Upper lobe of left lung (tissue), 4 donors: ENCODE results near the gene MAG.
"Not testable (repeated sequence)": the region's sequence is repeated elsewhere in the genome, so short reads cannot be mapped to it uniquely, and the experiment has no call there.

Experiments used
- EP300 ChIP-seq, 4 donors: sonication (generic); formaldehyde crosslinking; IDR thresholded peaks; one replicate each; pipeline ENCODE4 v1.5.1; 2017; ENCODE audit warnings: antibody characterized with exemption in 4 of 4, control low read depth in 2 of 4
- POLR2A ChIP-seq, 4 donors: fragments of 450-650 bp; IDR thresholded peaks; one replicate each; pipeline ENCODE4 v1.5.1; 2016 to 2017; ENCODE audit warnings: antibody characterized with exemption in 4 of 4, mild to moderate bottlenecking in 2 of 4
- TF ChIP-seq, protein P1 (sequence below), 6 experiments: fragments of 450-650 bp in 4 of 6; fragments of 200-600 bp in 2 of 6; sonication (generic) in 2 of 6; IDR thresholded peaks; one replicate each; pipeline ENCODE4 v1.5.1; 2016 to 2019; ENCODE audit warnings: antibody characterized with exemption in 6 of 6

DNA sequence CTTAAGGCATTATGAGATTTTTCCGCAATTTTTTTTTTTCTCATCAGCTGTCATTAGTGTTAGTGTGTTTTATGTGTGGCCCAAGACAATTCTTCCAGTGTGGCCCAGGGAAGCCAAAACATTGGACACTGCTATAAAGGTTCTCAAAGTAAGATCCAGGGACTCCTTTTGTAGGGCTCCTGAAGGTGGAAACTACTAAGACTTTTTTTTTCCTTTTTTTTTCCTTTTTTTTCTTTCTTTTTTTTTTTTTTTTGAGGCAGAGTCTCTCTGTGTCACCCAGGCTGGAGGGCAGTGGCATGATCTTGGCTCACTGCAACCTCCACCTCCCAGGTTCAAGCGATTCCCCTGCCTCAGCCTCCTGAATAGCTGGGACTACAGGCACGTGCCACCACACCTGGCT lies 6.5 kb upstream of the MAG start:
- not testable (repeated sequence) for TF ChIP-seq POLR2A, EP300 (IDR thresholded peaks at IDR 0.05)
- TF ChIP-seq, protein P1, sequence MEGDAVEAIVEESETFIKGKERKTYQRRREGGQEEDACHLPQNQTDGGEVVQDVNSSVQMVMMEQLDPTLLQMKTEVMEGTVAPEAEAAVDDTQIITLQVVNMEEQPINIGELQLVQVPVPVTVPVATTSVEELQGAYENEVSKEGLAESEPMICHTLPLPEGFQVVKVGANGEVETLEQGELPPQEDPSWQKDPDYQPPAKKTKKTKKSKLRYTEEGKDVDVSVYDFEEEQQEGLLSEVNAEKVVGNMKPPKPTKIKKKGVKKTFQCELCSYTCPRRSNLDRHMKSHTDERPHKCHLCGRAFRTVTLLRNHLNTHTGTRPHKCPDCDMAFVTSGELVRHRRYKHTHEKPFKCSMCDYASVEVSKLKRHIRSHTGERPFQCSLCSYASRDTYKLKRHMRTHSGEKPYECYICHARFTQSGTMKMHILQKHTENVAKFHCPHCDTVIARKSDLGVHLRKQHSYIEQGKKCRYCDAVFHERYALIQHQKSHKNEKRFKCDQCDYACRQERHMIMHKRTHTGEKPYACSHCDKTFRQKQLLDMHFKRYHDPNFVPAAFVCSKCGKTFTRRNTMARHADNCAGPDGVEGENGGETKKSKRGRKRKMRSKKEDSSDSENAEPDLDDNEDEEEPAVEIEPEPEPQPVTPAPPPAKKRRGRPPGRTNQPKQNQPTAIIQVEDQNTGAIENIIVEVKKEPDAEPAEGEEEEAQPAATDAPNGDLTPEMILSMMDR (IDR thresholded peaks at IDR 0.05) = not testable (repeated sequence)
